HCT116 (cell line): Measurements from ENCODE around the gene ABHD2. TPM values are rescaled to one million over a fixed set of nuclear protein-coding genes. Genes with fewer than 3 reads are reported as not detected.

Experiments used
- ATAC-seq: fragments of 200-7000 bp; cut with Tn5 transposase; 2 replicates; pipeline ENCODE4 v1.9.1; 2020; ENCODE audit warnings: mild to moderate bottlenecking, moderate library complexity
- BruUV-seq: library from RNA; stranded (reverse); fragments of 400-500 nt; replicated peaks from 2 replicates; lab custom pipeline; 2021; lab: Mats Ljungman, UMichigan
- CTCF ChIA-PET: fragments of 300-600 bp; sonication (Branson Sonifier 250); formaldehyde crosslinking; loops from one replicate; lab custom pipeline; 2021; ENCODE audit warnings: antibody characterized with exemption; lab: Charles Lee
- POLR2A ChIA-PET: fragments of 300-600, 350-600 bp; sonication (Branson Sonifier 250); formaldehyde crosslinking; loops from one replicate; lab custom pipeline; 2021; ENCODE audit warnings: antibody characterized with exemption; lab: Charles Lee
- RAD21 ChIA-PET, 2 experiments: fragments of 300-600 bp; sonication (Branson Sonifier 250); formaldehyde crosslinking; loops; one replicate each; lab custom pipeline; 2023; ENCODE audit warnings: low total read pairs in 2 of 2; ENCODE audit not compliant: uncharacterized antibody in 2 of 2, unreplicated experiment in 2 of 2, low non-redundant PET in 1 of 2; lab: Charles Lee
- DNase-seq: peaks from one replicate; pipeline ENCODE4 v3.0.0-alpha.2; 2010; ENCODE audit warnings: low read depth, low spot score
- H2AFZ ChIP-seq: fragments of 200-600 bp; shearing (Covaris generic), sonication (generic); 2 replicates; pipeline ENCODE4 v1.6.1; 2017; ENCODE audit warnings: low read depth, mixed run types, mixed read lengths, antibody characterized with exemption, low read length; ENCODE audit not compliant: poor library complexity, severe bottlenecking
- H3K27ac ChIP-seq: 2 replicates; pipeline ENCODE4 v1.5.1; 2012; ENCODE audit warnings: low read depth, low read length
- H3K27me3 ChIP-seq: fragments of 200-600 bp; sonication (generic); 2 replicates; pipeline ENCODE4 v1.6.1; 2016; ENCODE audit warnings: mixed run types, low read length, mixed read lengths; ENCODE audit not compliant: insufficient read depth
- H3K36me3 ChIP-seq, 2 experiments: fragments of 200-500 bp in 1 of 2; fragments of 200-600 bp in 1 of 2; sonication (Bioruptor generic) in 1 of 2; sonication (generic) in 1 of 2; 2 replicates each; pipeline versions ENCODE4 v1.5.1 to v1.6.1; 2014 to 2016; ENCODE audit warnings: low read length in 2 of 2, inconsistent platforms in 1 of 2, mixed read lengths in 1 of 2, mixed run types in 1 of 2; ENCODE audit not compliant: insufficient read depth in 2 of 2, control insufficient read depth in 1 of 2
- H3K4me1 ChIP-seq, 2 experiments: fragments of 200-600 bp in 1 of 2; sonication (generic) in 1 of 2; 2 replicates each; pipeline versions ENCODE4 v1.5.1 to v1.6.1; 2012 to 2017; ENCODE audit warnings: low read length in 2 of 2, inconsistent platforms in 1 of 2, mild to moderate bottlenecking in 1 of 2, mixed read lengths in 1 of 2, mixed run types in 1 of 2, moderate library complexity in 1 of 2; ENCODE audit not compliant: insufficient read depth in 2 of 2, control insufficient read depth in 1 of 2
- H3K4me2 ChIP-seq: fragments of 200-600 bp; sonication (generic); 2 replicates; pipeline ENCODE4 v1.6.1; 2017; ENCODE audit warnings: mixed run types, low read length, mixed read lengths
- H3K4me3 ChIP-seq, 2 experiments: fragments of 200-600 bp in 1 of 2; sonication (generic) in 1 of 2; replicated peaks in 1 of 2; 2 replicates each; pipeline ENCODE4 v1.5.1; 2011 to 2016; ENCODE audit warnings: low read length in 2 of 2, control low read depth in 1 of 2, low read depth in 1 of 2, mild to moderate bottlenecking in 1 of 2, mixed read lengths in 1 of 2, mixed run types in 1 of 2
- H3K79me2 ChIP-seq: fragments of 200-600 bp; sonication (generic); 2 replicates; pipeline ENCODE4 v1.6.1; 2017; ENCODE audit warnings: mild to moderate bottlenecking, mixed run types, low read length, moderate library complexity, mixed read lengths; ENCODE audit not compliant: insufficient read depth
- H3K9ac ChIP-seq: fragments of 200-600 bp; sonication (generic); 2 replicates; pipeline ENCODE4 v1.6.1; 2016; ENCODE audit warnings: low read length, mixed read lengths
- H3K9me2 ChIP-seq: fragments of 200-600 bp; sonication (generic), shearing (Covaris generic); 2 replicates; pipeline ENCODE4 v1.6.1; 2017; ENCODE audit warnings: mixed run types, mild to moderate bottlenecking, moderate library complexity; ENCODE audit not compliant: insufficient read depth
- H3K9me3 ChIP-seq, 2 experiments: fragments of 200-500 bp in 1 of 2; fragments of 200-600 bp in 1 of 2; sonication (Bioruptor generic) in 1 of 2; sonication (generic) in 1 of 2; 2 replicates each; pipeline ENCODE4 v1.6.1; 2014 to 2017; ENCODE audit warnings: low read length in 2 of 2, mixed read lengths in 2 of 2, inconsistent platforms in 1 of 2, low read depth in 1 of 2, mild to moderate bottlenecking in 1 of 2, mixed run types in 1 of 2, moderate library complexity in 1 of 2; ENCODE audit not compliant: control insufficient read depth in 1 of 2, insufficient read depth in 1 of 2
- H4K20me1 ChIP-seq: fragments of 200-600 bp; sonication (generic), shearing (Covaris generic); 2 replicates; pipeline ENCODE4 v1.6.1; 2017; ENCODE audit warnings: mixed run types, mild to moderate bottlenecking, moderate library complexity; ENCODE audit not compliant: insufficient read depth
- CBX3 ChIP-seq: IDR thresholded peaks from 2 replicates; pipeline ENCODE4 v1.6.1; 2012; ENCODE audit warnings: low read depth
- EZH2phosphoT487 ChIP-seq: fragments of 200-600 bp; IDR thresholded peaks from 2 replicates; pipeline ENCODE4 v1.6.1; 2018; ENCODE audit warnings: antibody characterized with exemption, borderline replicate concordance
- FOSL1 ChIP-seq: IDR thresholded peaks from 2 replicates; pipeline ENCODE4 v1.6.1; 2012; ENCODE audit warnings: low read depth
- POLR2A ChIP-seq: IDR thresholded peaks from 2 replicates; pipeline ENCODE4 v1.7.0; 2011; ENCODE audit warnings: borderline replicate concordance; ENCODE audit not compliant: insufficient read depth, insufficient read length; ENCODE audit errors: extremely low read depth
- POLR2AphosphoS5 ChIP-seq: IDR thresholded peaks from 2 replicates; pipeline ENCODE4 v1.6.1; 2011; ENCODE audit warnings: mild to moderate bottlenecking, low read depth, low read length, moderate library complexity
- RAD21 ChIP-seq: IDR thresholded peaks from 2 replicates; pipeline ENCODE4 v1.6.1; 2012; ENCODE audit warnings: low read depth, mild to moderate bottlenecking
- SRF ChIP-seq: IDR thresholded peaks from 2 replicates; pipeline ENCODE4 v1.6.1; 2012; ENCODE audit warnings: low read depth
- TCF7L2 ChIP-seq: IDR thresholded peaks from 2 replicates; pipeline ENCODE4 v1.7.0; 2011; ENCODE audit warnings: borderline replicate concordance, inconsistent platforms; ENCODE audit not compliant: insufficient read depth, insufficient read length; ENCODE audit errors: extremely low read depth
- ZNF274 ChIP-seq: fragments of 200-500 bp; sonication (Bioruptor generic); IDR thresholded peaks from 2 replicates; pipeline ENCODE4 v1.6.1; 2014; ENCODE audit warnings: mild to moderate bottlenecking, low read depth, low read length, inconsistent platforms
- intact Hi-C: fragments of 100-400 bp; cut with micrococcal nuclease; formaldehyde crosslinking; loops from 2 replicates; pipeline ENCODE4 v1.10.0; 2022
- total RNA-seq: library from RNA; stranded (reverse); gene quantifications from one replicate; pipeline ENCODE4 v1.2.1, GENCODE V29; 2021; ENCODE audit not compliant: unreplicated experiment
- TF ChIP-seq, protein P1 (sequence below): IDR thresholded peaks from 2 replicates; pipeline ENCODE4 v1.6.1; 2012; ENCODE audit warnings: low read depth
- TF ChIP-seq, protein P2 (sequence below), 3 experiments: fragments of 200-600 bp in 1 of 3; sonication (generic) in 1 of 3; IDR thresholded peaks in 2 of 3; conservative IDR thresholded peaks in 1 of 3; 2 replicates each; pipeline ENCODE4 v1.5.1; 2012 to 2017; ENCODE audit warnings: low read depth in 2 of 3, low read length in 2 of 3, antibody characterized with exemption in 1 of 3, borderline replicate concordance in 1 of 3, control low read depth in 1 of 3, mild to moderate bottlenecking in 1 of 3, mixed read lengths in 1 of 3, mixed run types in 1 of 3, moderate library complexity in 1 of 3; ENCODE audit not compliant: insufficient read depth in 1 of 3

Gene ABHD2
- total RNA-seq, 1 experiment from 2014 or later, result 40.8 TPM

DNA sequence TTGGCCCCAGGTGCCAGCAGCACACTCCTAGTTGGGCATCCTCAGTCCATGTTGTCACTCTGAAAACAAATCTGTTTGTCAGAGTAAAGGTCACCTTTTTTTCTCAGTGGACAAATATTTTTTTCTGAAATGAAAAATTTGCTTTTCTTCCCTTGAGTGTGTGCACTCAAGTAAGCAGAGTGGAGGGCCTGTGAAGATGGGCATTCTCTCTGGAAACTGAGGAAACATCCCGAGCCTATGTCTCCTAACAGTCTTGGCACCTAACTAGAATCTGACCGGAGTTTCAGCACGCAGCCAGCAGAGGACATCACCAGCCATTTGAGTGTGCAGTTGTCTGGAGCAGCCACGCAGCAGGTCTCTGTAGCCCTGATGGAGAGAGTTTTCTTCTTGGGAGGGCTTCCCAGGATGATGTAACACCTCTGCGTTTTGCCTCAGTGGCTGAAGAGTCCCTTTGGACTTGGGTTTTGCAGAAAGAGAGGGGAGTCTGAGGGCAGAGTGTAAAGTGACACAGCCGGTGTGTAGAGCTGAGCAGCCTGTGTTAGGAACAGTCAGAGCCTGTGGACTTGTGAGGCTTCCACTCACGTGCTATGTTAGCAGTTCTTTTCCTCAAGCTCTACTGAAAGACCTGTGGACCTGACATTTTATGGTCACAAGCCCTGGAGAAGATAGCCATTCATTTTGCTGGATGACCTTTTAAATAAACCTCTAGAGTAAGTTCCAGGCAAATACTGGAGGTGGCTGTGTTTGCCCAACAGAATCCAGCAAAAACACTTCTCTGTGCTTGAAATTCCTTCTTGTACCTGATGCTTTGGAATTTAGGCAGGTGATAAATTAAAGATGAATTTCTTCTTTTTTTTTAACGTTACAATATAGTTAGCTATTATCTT, 51.6 kb downstream of the ABHD2 start:
- Histone ChIP-seq H3K4me1 (peaks cover 0 to 5% of the 10 kb centered on the region in 2 experiments; a peak in 1 of 4 replicates), H3K4me2 (no peak overlapping the region), H3K36me3 (no peaks in the 10 kb centered on the region), H3K79me2 (no peaks in the 10 kb centered on the region), H3K27me3 (no peaks in the 10 kb centered on the region), H3K9ac (no peak overlapping the region), H3K27ac (no peak overlapping the region), H3K9me2 (no peaks in the 10 kb centered on the region), H4K20me1 (no peaks in the 10 kb centered on the region), H3K9me3 (no peaks in the 10 kb centered on the region), H2AFZ (no peak overlapping the region), H3K4me3 (no peak overlapping the region)
- ChIA-PET POLR2A (no interaction called here), CTCF (interaction anchor here (1.4 to 2.4 kb wide), 3 partner anchors 10 to 38 kb away, joined by 4 to 7 read pairs (median 7); no protein-coding TSS in a partner anchor), RAD21 (no interaction called here)
- TF ChIP-seq SRF, result no peak
- TF ChIP-seq, protein P1, sequence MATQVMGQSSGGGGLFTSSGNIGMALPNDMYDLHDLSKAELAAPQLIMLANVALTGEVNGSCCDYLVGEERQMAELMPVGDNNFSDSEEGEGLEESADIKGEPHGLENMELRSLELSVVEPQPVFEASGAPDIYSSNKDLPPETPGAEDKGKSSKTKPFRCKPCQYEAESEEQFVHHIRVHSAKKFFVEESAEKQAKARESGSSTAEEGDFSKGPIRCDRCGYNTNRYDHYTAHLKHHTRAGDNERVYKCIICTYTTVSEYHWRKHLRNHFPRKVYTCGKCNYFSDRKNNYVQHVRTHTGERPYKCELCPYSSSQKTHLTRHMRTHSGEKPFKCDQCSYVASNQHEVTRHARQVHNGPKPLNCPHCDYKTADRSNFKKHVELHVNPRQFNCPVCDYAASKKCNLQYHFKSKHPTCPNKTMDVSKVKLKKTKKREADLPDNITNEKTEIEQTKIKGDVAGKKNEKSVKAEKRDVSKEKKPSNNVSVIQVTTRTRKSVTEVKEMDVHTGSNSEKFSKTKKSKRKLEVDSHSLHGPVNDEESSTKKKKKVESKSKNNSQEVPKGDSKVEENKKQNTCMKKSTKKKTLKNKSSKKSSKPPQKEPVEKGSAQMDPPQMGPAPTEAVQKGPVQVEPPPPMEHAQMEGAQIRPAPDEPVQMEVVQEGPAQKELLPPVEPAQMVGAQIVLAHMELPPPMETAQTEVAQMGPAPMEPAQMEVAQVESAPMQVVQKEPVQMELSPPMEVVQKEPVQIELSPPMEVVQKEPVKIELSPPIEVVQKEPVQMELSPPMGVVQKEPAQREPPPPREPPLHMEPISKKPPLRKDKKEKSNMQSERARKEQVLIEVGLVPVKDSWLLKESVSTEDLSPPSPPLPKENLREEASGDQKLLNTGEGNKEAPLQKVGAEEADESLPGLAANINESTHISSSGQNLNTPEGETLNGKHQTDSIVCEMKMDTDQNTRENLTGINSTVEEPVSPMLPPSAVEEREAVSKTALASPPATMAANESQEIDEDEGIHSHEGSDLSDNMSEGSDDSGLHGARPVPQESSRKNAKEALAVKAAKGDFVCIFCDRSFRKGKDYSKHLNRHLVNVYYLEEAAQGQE, result no peak
- TF ChIP-seq POLR2AphosphoS5, result no peak
- no peak for TF ChIP-seq ZNF274
- TF ChIP-seq EZH2phosphoT487, result no peak
- TF ChIP-seq TCF7L2, result no peak
- TF ChIP-seq RAD21, result peak; percentile 30; the same call in 1 of the 2 replicates
- no peak for TF ChIP-seq POLR2A
- TF ChIP-seq, protein P2, sequence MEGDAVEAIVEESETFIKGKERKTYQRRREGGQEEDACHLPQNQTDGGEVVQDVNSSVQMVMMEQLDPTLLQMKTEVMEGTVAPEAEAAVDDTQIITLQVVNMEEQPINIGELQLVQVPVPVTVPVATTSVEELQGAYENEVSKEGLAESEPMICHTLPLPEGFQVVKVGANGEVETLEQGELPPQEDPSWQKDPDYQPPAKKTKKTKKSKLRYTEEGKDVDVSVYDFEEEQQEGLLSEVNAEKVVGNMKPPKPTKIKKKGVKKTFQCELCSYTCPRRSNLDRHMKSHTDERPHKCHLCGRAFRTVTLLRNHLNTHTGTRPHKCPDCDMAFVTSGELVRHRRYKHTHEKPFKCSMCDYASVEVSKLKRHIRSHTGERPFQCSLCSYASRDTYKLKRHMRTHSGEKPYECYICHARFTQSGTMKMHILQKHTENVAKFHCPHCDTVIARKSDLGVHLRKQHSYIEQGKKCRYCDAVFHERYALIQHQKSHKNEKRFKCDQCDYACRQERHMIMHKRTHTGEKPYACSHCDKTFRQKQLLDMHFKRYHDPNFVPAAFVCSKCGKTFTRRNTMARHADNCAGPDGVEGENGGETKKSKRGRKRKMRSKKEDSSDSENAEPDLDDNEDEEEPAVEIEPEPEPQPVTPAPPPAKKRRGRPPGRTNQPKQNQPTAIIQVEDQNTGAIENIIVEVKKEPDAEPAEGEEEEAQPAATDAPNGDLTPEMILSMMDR (IDR thresholded peaks at IDR 0.05 in 2 of 3, conservative IDR thresholded peaks at IDR 0.05 in 1 of 3; ENCODE audit: borderline replicate concordance in 1 of 3, insufficient read depth in 1 of 3, low read depth in 2 of 3, low read length in 2 of 3), result peak; percentile 17 to 29 (median 22); a peak in 2 of 6 replicates
- TF ChIP-seq CBX3, result no peak
- no peak for TF ChIP-seq FOSL1
- no TSS peak for BruUV-seq
- DNase-seq, result no peak
- intact Hi-C loops, result loop anchor here (5.0 kb wide), 1 partner anchor 37 kb away; no protein-coding TSS in a partner anchor
- ATAC-seq, result peak; percentile 64; the same call in 1 of the 2 replicates
